Muscle layer of duodenum (tissue), 2 donors: ENCODE results near the gene TRIO.

Source experiments
- H3K27ac ChIP-seq: one replicate; pipeline ENCODE4 v1.7.0; 2013; ENCODE audit warnings: mild to moderate bottlenecking, low read length
- H3K27me3 ChIP-seq: one replicate; pipeline ENCODE4 v1.7.0; 2013; ENCODE audit warnings: low read depth, mild to moderate bottlenecking, control low read depth, low read length
- H3K36me3 ChIP-seq, 2 donors: one replicate each; pipeline ENCODE4 v1.7.0; 2013; ENCODE audit warnings: low read length in 2 of 2, control low read depth in 1 of 2, mild to moderate bottlenecking in 1 of 2; ENCODE audit not compliant: insufficient read depth in 2 of 2, control insufficient read depth in 1 of 2
- H3K4me1 ChIP-seq, 2 donors: one replicate each; pipeline ENCODE4 v1.7.0; 2013; ENCODE audit warnings: low read length in 2 of 2, mild to moderate bottlenecking in 2 of 2, control low read depth in 1 of 2, moderate library complexity in 1 of 2; ENCODE audit not compliant: insufficient read depth in 2 of 2, control insufficient read depth in 1 of 2
- H3K4me3 ChIP-seq, 2 donors: one replicate each; pipeline ENCODE4 v1.7.0; 2013; ENCODE audit warnings: low read length in 2 of 2, low read depth in 1 of 2, mild to moderate bottlenecking in 1 of 2
- H3K9me3 ChIP-seq, 2 donors: one replicate each; pipeline ENCODE4 v1.7.0; 2013; ENCODE audit warnings: low read length in 2 of 2, control low read depth in 1 of 2, mild to moderate bottlenecking in 1 of 2; ENCODE audit not compliant: control insufficient read depth in 1 of 2
- donor health status: healthy.

Gene TRIO

GRCh38 chr5:14110196-14110595, 32.9 kb upstream of the TRIO start:
- no peaks in the 10 kb centered on the region for H3K27me3 ChIP-seq
- H3K9me3 ChIP-seq: no peaks in the 10 kb centered on the region
- H3K36me3 ChIP-seq: no peaks in the 10 kb centered on the region
- no peaks in the 10 kb centered on the region for H3K4me1 ChIP-seq
- H3K4me3 ChIP-seq: no peak overlapping the region
- H3K27ac ChIP-seq: no peak overlapping the region

GRCh38 chr5:14110680-14111079, 32.5 kb upstream of the TRIO start:
- Histone ChIP-seq H3K36me3 (no peaks in the 10 kb centered on the region), H3K9me3 (no peaks in the 10 kb centered on the region), H3K4me3 (no peak overlapping the region), H3K27me3 (no peaks in the 10 kb centered on the region), H3K4me1 (no peaks in the 10 kb centered on the region), H3K27ac (no peak overlapping the region)

- Histone ChIP-seq H3K4me1 (no peaks in the 10 kb centered on the region), H3K4me3 (no peak overlapping the region), H3K9me3 (no peaks in the 10 kb centered on the region), H3K27me3 (no peaks in the 10 kb centered on the region), H3K36me3 (no peaks in the 10 kb centered on the region), H3K27ac (peak overlapping the region; percentile 56)
These were observed 30.0 kb upstream of the TRIO start for GRCh38 chr5:14112998-14113652.

- H3K27ac ChIP-seq: no peak overlapping the region
- H3K4me3 ChIP-seq: no peak overlapping the region
- H3K27me3 ChIP-seq: no peaks in the 10 kb centered on the region
- H3K4me1 ChIP-seq: no peaks in the 10 kb centered on the region
- no peaks in the 10 kb centered on the region for H3K36me3 ChIP-seq
- H3K9me3 ChIP-seq: no peaks in the 10 kb centered on the region
These were observed 28.4 kb upstream of the TRIO start for GRCh38 chr5:14114615-14115251.

- Histone ChIP-seq H3K27me3 (no peaks in the 10 kb centered on the region), H3K36me3 (no peaks in the 10 kb centered on the region), H3K4me3 (no peak overlapping the region), H3K27ac (no peak overlapping the region), H3K4me1 (no peaks in the 10 kb centered on the region), H3K9me3 (no peaks in the 10 kb centered on the region)
These were observed 27.7 kb upstream of the TRIO start for GRCh38 chr5:14115323-14115895.

- Histone ChIP-seq H3K27ac (no peak overlapping the region), H3K4me1 (no peaks in the 10 kb centered on the region), H3K36me3 (no peaks in the 10 kb centered on the region), H3K27me3 (no peaks in the 10 kb centered on the region), H3K4me3 (no peak overlapping the region), H3K9me3 (no peaks in the 10 kb centered on the region)
These were observed 24.4 kb upstream of the TRIO start for GRCh38 chr5:14118551-14119320.

GRCh38 chr5:14120176-14120575, 23.0 kb upstream of the TRIO start:
- Histone ChIP-seq H3K36me3 (no peaks in the 10 kb centered on the region), H3K4me3 (no peak overlapping the region)

GRCh38 chr5:14121552-14121951, 21.6 kb upstream of the TRIO start:
- no peaks in the 10 kb centered on the region for H3K9me3 ChIP-seq
- no peak overlapping the region for H3K27ac ChIP-seq
- no peaks in the 10 kb centered on the region for H3K4me1 ChIP-seq
- no peaks in the 10 kb centered on the region for H3K36me3 ChIP-seq
- H3K27me3 ChIP-seq: no peaks in the 10 kb centered on the region
- H3K4me3 ChIP-seq: no peak overlapping the region

More at GRCh38 chr5:14120176-14120575, 23.0 kb upstream of the TRIO start:
- H3K27me3 ChIP-seq: no peaks in the 10 kb centered on the region
- H3K27ac ChIP-seq: no peak overlapping the region
- no peaks in the 10 kb centered on the region for H3K9me3 ChIP-seq
- no peaks in the 10 kb centered on the region for H3K4me1 ChIP-seq

GRCh38 chr5:14122089-14122488, 21.1 kb upstream of the TRIO start:
- no peaks in the 10 kb centered on the region for H3K27me3 ChIP-seq
- H3K36me3 ChIP-seq: no peaks in the 10 kb centered on the region
- H3K27ac ChIP-seq: no peak overlapping the region
- no peaks in the 10 kb centered on the region for H3K4me1 ChIP-seq
- H3K9me3 ChIP-seq: no peaks in the 10 kb centered on the region
- no peak overlapping the region for H3K4me3 ChIP-seq

GRCh38 chr5:14123551-14123950, 19.6 kb upstream of the TRIO start:
- Histone ChIP-seq H3K36me3 (no peaks in the 10 kb centered on the region), H3K4me1 (no peaks in the 10 kb centered on the region), H3K27ac (no peak overlapping the region), H3K9me3 (no peaks in the 10 kb centered on the region), H3K4me3 (no peak overlapping the region), H3K27me3 (no peaks in the 10 kb centered on the region)

GRCh38 chr5:14123974-14124482, 19.1 kb upstream of the TRIO start:
- no peak overlapping the region for H3K27ac ChIP-seq
- no peak overlapping the region for H3K4me3 ChIP-seq
- no peaks in the 10 kb centered on the region for H3K9me3 ChIP-seq
- no peaks in the 10 kb centered on the region for H3K27me3 ChIP-seq
- H3K4me1 ChIP-seq: no peaks in the 10 kb centered on the region
- H3K36me3 ChIP-seq: no peaks in the 10 kb centered on the region
